ENCODE data around the gene BCORL1. TPM values are rescaled to one million over a fixed set of nuclear protein-coding genes. Genes with fewer than 3 reads are reported as not detected.

BCORL1 gene
- total and polyA plus RNA-seq, 2 of the 8 experiments (the other 6 are each of a cell fraction or from before 2014, with no cell fraction given) = 1.4 to 6.2 TPM

DNA sequence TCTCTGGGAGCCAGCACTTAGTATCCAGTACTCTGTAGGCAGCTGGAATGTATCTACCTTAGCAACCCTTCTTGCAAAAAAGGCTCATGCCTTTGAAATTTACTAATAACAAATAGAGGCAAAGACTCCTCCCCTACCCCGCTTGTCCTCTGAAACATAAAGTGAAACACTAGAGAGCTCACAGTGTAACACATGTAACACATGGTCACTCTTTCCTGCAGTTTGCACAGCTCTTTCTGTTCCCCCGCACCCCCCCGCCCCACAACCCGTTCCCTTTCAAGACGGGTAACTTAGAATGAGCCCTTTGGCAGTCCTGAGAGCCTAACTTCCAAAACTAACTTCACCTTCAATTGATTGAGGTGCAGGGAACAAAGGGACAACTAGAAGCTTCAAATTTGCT, 6.0 kb upstream of the BCORL1 start (continued):
- TF ChIP-seq CTCF (IDR thresholded peaks at IDR 0.05; ENCODE audit: control extremely low read depth in 1 of 3, insufficient read depth in 1 of 3, low read depth in 1 of 3, low read length in 3 of 3) = no peak
- no peak for TF ChIP-seq EP300 (IDR thresholded peaks at IDR 0.05; ENCODE audit: borderline replicate concordance in 1 of 2, low read depth in 2 of 2, low read length in 2 of 2)
- TF ChIP-seq TEAD4 (IDR thresholded peaks at IDR 0.05; ENCODE audit: low read depth, low read length) = no peak
